Neural progenitor cell (in vitro differentiated cells): ENCODE measurements around the gene RAB6A.

ENCODE experiments used
- CTCF ChIP-seq: fragments of 200-600 bp; sonication (generic); IDR thresholded peaks from 2 replicates; pipeline ENCODE4 v1.5.1; 2017; ENCODE audit warnings: antibody characterized with exemption, mild to moderate bottlenecking
- EZH2 ChIP-seq: fragments of 200-600 bp; sonication (generic); IDR thresholded peaks from 2 replicates; pipeline ENCODE4 v1.6.1; 2017; ENCODE audit warnings: antibody characterized with exemption, mild to moderate bottlenecking, moderate library complexity
- EZH2phosphoT487 ChIP-seq: fragments of 200-600 bp; sonication (generic); IDR thresholded peaks from 2 replicates; pipeline ENCODE4 v1.6.1; 2017; ENCODE audit warnings: antibody characterized with exemption

- TF ChIP-seq CTCF (no peak), EZH2phosphoT487 (no peak), EZH2 (no peak)
Observed at GRCh38 chr11:73760135-73760678, 667 bp downstream of the RAB6A start.
